HepG2 (cell line): ENCODE measurements around the gene JPH2. TPM values are rescaled to one million over a fixed set of nuclear protein-coding genes. Genes with fewer than 3 reads are reported as not detected.
A peak's percentile ranks its signal among the peaks of the same experiment; 100 is the strongest.

ENCODE experiments used
- ATAC-seq: fragments of 200-7000 bp; cut with Tn5 transposase; 3 replicates; pipeline ENCODE4 v1.9.1; 2020; ENCODE audit warnings: mild to moderate bottlenecking, moderate library complexity
- BruUV-seq: library from RNA; stranded (reverse); fragments of 400-500 nt; replicated peaks from 2 replicates; lab custom pipeline; 2021; lab: Mats Ljungman, UMichigan
- CTCF ChIA-PET: fragments of 300-600 bp; formaldehyde crosslinking; extraction: SDS; loops from one replicate; lab custom pipeline; 2021; ENCODE audit warnings: low total read pairs, inconsistent platforms, low intra/inter-chr PET ratio; lab: Yijun Ruan, JAX
- POLR2A ChIA-PET: fragments of 350-600 bp; sonication (Branson Sonifier 250); formaldehyde crosslinking; loops from one replicate; lab custom pipeline; 2020; ENCODE audit warnings: antibody characterized with exemption, inconsistent platforms; lab: Yijun Ruan, JAX
- DNase-seq: peaks from one replicate; pipeline ENCODE4 v3.0.0-alpha.2; 2015; ENCODE audit warnings: low spot score
- FAIRE-seq: peaks from 3 replicates; lab custom pipeline; 2011; peaks lifted over from hg19 to GRCh38; lab: Jason Lieb, UNC
- H2AFZ ChIP-seq: one replicate; pipeline ENCODE4 v1.6.1; 2011; ENCODE audit warnings: low read length, inconsistent platforms
- H3K27ac ChIP-seq: fragments of 300-600 bp; 3 replicates; pipeline ENCODE4 v1.8.0; 2011; ENCODE audit warnings: mixed run types, mild to moderate bottlenecking, mixed read lengths, low read length, inconsistent platforms; ENCODE audit not compliant: insufficient read depth; ENCODE audit errors: extremely low read length
- H3K27me3 ChIP-seq, 2 experiments: fragments of 200-600 bp in 1 of 2; 2 replicates in 1 of 2; 3 replicates in 1 of 2; pipeline versions ENCODE4 v1.6.0 to v1.8.0; 2011; ENCODE audit warnings: low read length in 2 of 2, mild to moderate bottlenecking in 2 of 2, moderate library complexity in 2 of 2, inconsistent platforms in 1 of 2; ENCODE audit not compliant: insufficient read depth in 2 of 2, control insufficient read depth in 1 of 2
- H3K36me3 ChIP-seq, 2 experiments: fragments of 200-600 bp in 1 of 2; replicated peaks in 1 of 2; 2 replicates in 1 of 2; 3 replicates in 1 of 2; pipeline versions ENCODE4 v1.5.1 to v1.8.0; 2011; ENCODE audit warnings: low read length in 2 of 2, inconsistent platforms in 1 of 2; ENCODE audit not compliant: insufficient read depth in 2 of 2, control insufficient read depth in 1 of 2
- H3K4me1 ChIP-seq: 2 replicates; pipeline ENCODE4 v1.5.1; 2012; ENCODE audit warnings: low read length, inconsistent platforms; ENCODE audit not compliant: insufficient read depth
- H3K4me2 ChIP-seq: 2 replicates; pipeline ENCODE4 v1.6.0; 2011; ENCODE audit warnings: low read depth, low read length, inconsistent platforms
- H3K4me3 ChIP-seq, 3 experiments: fragments of 200-600 bp in 1 of 3; sonication (generic), shearing (Covaris generic) in 1 of 3; replicated peaks in 1 of 3; 2 replicates each; pipeline ENCODE4 v1.5.1; 2011 to 2016; ENCODE audit warnings: low read length in 3 of 3, inconsistent platforms in 2 of 3, low read depth in 2 of 3, mild to moderate bottlenecking in 2 of 3, control low read depth in 1 of 3, mixed read lengths in 1 of 3; ENCODE audit not compliant: insufficient read depth in 1 of 3
- H3K79me2 ChIP-seq: one replicate; pipeline ENCODE4 v1.6.1; 2011; ENCODE audit warnings: low read length, inconsistent platforms; ENCODE audit not compliant: insufficient read depth
- H3K9ac ChIP-seq: 2 replicates; pipeline ENCODE4 v1.6.0; 2011; ENCODE audit warnings: mild to moderate bottlenecking, low read depth, low read length, inconsistent platforms; ENCODE audit not compliant: insufficient read depth
- H3K9me3 ChIP-seq: 2 replicates; pipeline ENCODE4 v1.5.1; 2012; ENCODE audit warnings: mild to moderate bottlenecking, low read length
- H4K20me1 ChIP-seq: 2 replicates; pipeline ENCODE4 v1.6.0; 2011; ENCODE audit warnings: inconsistent platforms, mild to moderate bottlenecking, low read length, moderate library complexity; ENCODE audit not compliant: insufficient read depth
- ARNT ChIP-seq: fragments of 450-650 bp; IDR thresholded peaks from 2 replicates; pipeline ENCODE4 v1.6.1; 2017
- ATAD3A ChIP-seq: sonication (generic); formaldehyde crosslinking; IDR thresholded peaks from 2 replicates; pipeline ENCODE4 v1.4.0; 2020; ENCODE audit warnings: missing genetic modification reagents
- ATF7 ChIP-seq, 2 experiments: fragments of 450-650 bp in 1 of 2; sonication (generic) in 1 of 2; formaldehyde crosslinking in 1 of 2; IDR thresholded peaks; 2 replicates each; pipeline versions ENCODE4 v1.4.0 to v1.6.1; 2016 to 2020; ENCODE audit warnings: antibody characterized with exemption in 1 of 2, mild to moderate bottlenecking in 1 of 2, missing genetic modification reagents in 1 of 2
- BCL6 ChIP-seq: IDR thresholded peaks from 2 replicates; pipeline ENCODE4 v1.6.1; 2016; ENCODE audit warnings: missing genetic modification reagents, missing compliant biosample characterization
- CENPT ChIP-seq: sonication (generic); formaldehyde crosslinking; IDR thresholded peaks from 2 replicates; pipeline ENCODE4 v1.8.0; 2022; ENCODE audit warnings: low read depth, mild to moderate bottlenecking, moderate library complexity, missing genetic modification reagents
- ETV5 ChIP-seq: IDR thresholded peaks from 2 replicates; pipeline ENCODE4 v1.6.1; 2018; ENCODE audit warnings: missing biosample characterization, missing genetic modification reagents, inconsistent platforms, borderline replicate concordance
- FOXO4 ChIP-seq: sonication (generic); formaldehyde crosslinking; conservative IDR thresholded peaks from 2 replicates; pipeline ENCODE4 v1.8.1; 2023; ENCODE audit warnings: missing genetic modification reagents
- HOXA9 ChIP-seq: sonication (generic); formaldehyde crosslinking; IDR thresholded peaks from 2 replicates; pipeline ENCODE4 v1.8.1; 2022; ENCODE audit warnings: missing genetic modification reagents, mild to moderate bottlenecking, moderate library complexity, borderline replicate concordance
- JUNB ChIP-seq: sonication (generic); formaldehyde crosslinking; IDR thresholded peaks from 2 replicates; pipeline ENCODE4 v1.8.0; 2022; ENCODE audit warnings: missing genetic modification reagents, mild to moderate bottlenecking, borderline replicate concordance
- KDM3A ChIP-seq: IDR thresholded peaks from 2 replicates; pipeline ENCODE4 v1.6.1; 2018; ENCODE audit warnings: low read depth, missing compliant biosample characterization
- NFYB ChIP-seq: sonication (generic); formaldehyde crosslinking; IDR thresholded peaks from 2 replicates; pipeline ENCODE4 v1.4.0; 2020; ENCODE audit warnings: missing genetic modification reagents
- RNF219 ChIP-seq: sonication (generic); formaldehyde crosslinking; IDR thresholded peaks from 2 replicates; pipeline ENCODE4 v1.5.0; 2020; ENCODE audit warnings: mild to moderate bottlenecking, missing genetic modification reagents
- SCMH1 ChIP-seq: sonication (generic); formaldehyde crosslinking; IDR thresholded peaks from 2 replicates; pipeline ENCODE4 v1.9.0; 2021; ENCODE audit warnings: missing genetic modification reagents, mild to moderate bottlenecking, borderline replicate concordance
- SMARCE1 ChIP-seq: fragments of 450-650 bp; IDR thresholded peaks from 2 replicates; pipeline ENCODE4 v1.6.1; 2017; ENCODE audit warnings: borderline replicate concordance
- TCF7 ChIP-seq: sonication (generic); IDR thresholded peaks from 2 replicates; pipeline ENCODE4 v1.6.1; 2016; ENCODE audit warnings: antibody characterized with exemption, low read depth
- ZBTB7A ChIP-seq: sonication (generic); formaldehyde crosslinking; IDR thresholded peaks from 2 replicates; pipeline ENCODE4 v1.8.0; 2022; ENCODE audit warnings: mild to moderate bottlenecking, missing genetic modification reagents
- ZNF17 ChIP-seq: sonication (generic); formaldehyde crosslinking; IDR thresholded peaks from 2 replicates; pipeline ENCODE4 v1.5.0; 2020; ENCODE audit warnings: mild to moderate bottlenecking, missing genetic modification reagents
- ZNF460 ChIP-seq: sonication (generic); formaldehyde crosslinking; IDR thresholded peaks from 2 replicates; pipeline ENCODE4 v1.5.1; 2020; ENCODE audit warnings: missing genetic modification reagents, mild to moderate bottlenecking, borderline replicate concordance
- ZNF678 ChIP-seq: sonication (generic); formaldehyde crosslinking; IDR thresholded peaks from 2 replicates; pipeline ENCODE4 v1.4.0; 2020; ENCODE audit warnings: mild to moderate bottlenecking, missing genetic modification reagents
- ZSCAN20 ChIP-seq: sonication (generic); formaldehyde crosslinking; IDR thresholded peaks from 2 replicates; pipeline ENCODE4 v1.4.0; 2020; ENCODE audit warnings: missing genetic modification reagents, mild to moderate bottlenecking, borderline replicate concordance
- WGBS: methylation state at CpG from one replicate; pipeline ENCODE4 v1.1.6; 2017; ENCODE audit warnings: low lambda C conversion rate; 5-methylcytosine and 5-hydroxymethylcytosine counted together
- in situ Hi-C: cut with HindIII; loops from 2 replicates; pipeline ENCODE4 v1.10.0; 2017; ENCODE audit warnings: low pct_unique_long_range_greater_than_20kb; ENCODE audit not compliant: extremely low pct_ligation_motif_present
- intact Hi-C: fragments of 100-400 bp; cut with micrococcal nuclease; formaldehyde crosslinking; loops from one replicate; pipeline ENCODE4 v1.10.0; 2022; ENCODE audit not compliant: unreplicated experiment
- polyA plus RNA-seq, 8 experiments: library from polyadenylated mRNA; depleted of rRNA in 3 of 8; stranded (reverse) in 7 of 8; unstranded in 1 of 8; fragments of >200 nt; fragmentation: Illumina TruSeq in 4 of 8; extraction: Trizol in 4 of 8; gene quantifications; 2 replicates each; pipeline versions ENCODE4 v1.2.1 to v1.2.3, GENCODE V29; 2011 to 2016; ENCODE audit warnings: low read depth in 4 of 8, missing spikeins in 1 of 8, mixed read lengths in 1 of 8; ENCODE audit not compliant: insufficient read depth in 1 of 8
- total RNA-seq, 5 experiments: library from RNA; depleted of rRNA; stranded (reverse); fragments of >200 nt; fragmentation: Illumina TruSeq; extraction: Trizol; gene quantifications; 2 replicates each; pipeline ENCODE4 v1.2.3, GENCODE V29; 2016; ENCODE audit warnings: low read depth in 1 of 5

Gene JPH2
- total and polyA plus RNA-seq, 2 of the 13 experiments (the other 11 are each of a cell fraction or from before 2014, with no cell fraction given): 0.42 TPM; not detected in 1

GRCh38 chr20:44215125-44215524 is 28.1 kb upstream of the JPH2 start (continued):
- TF ChIP-seq SCMH1 (CRISPR knock-in tag) (no peak), ATF7 (IDR thresholded peaks at IDR 0.05) (no peak), ATF7 (CRISPR knock-in tag; IDR thresholded peaks at IDR 0.05) (no peak), ETV5 (CRISPR knock-in tag) (no peak), ATAD3A (CRISPR knock-in tag) (no peak), ZNF678 (CRISPR knock-in tag) (no peak), FOXO4 (CRISPR knock-in tag) (no peak), JUNB (CRISPR knock-in tag) (no peak), ZBTB7A (CRISPR knock-in tag) (no peak), BCL6 (CRISPR knock-in tag) (0 out of 2 replicates have a peak, but pooled peaks have one; percentile 35), SMARCE1 (no peak), CENPT (no peak)

GRCh38 chr20:44212792-44213191 is 25.8 kb upstream of the JPH2 start:
- H3K36me3 ChIP-seq: no peaks in the 10 kb centered on the region
- H2AFZ ChIP-seq: no peak overlapping the region
- no peaks in the 10 kb centered on the region; a peak in 1 of 5 replicates for H3K27me3 ChIP-seq
- H3K4me1 ChIP-seq: peaks cover 51% of the 10 kb centered on the region
- no peak overlapping the region for H3K27ac ChIP-seq
- intact Hi-C loops: loop anchor here (10.0 kb wide), 2 partner anchors 472 to 672 kb away; partner anchors contain the start of gene YWHAB
- peaks cover 26% of the 10 kb centered on the region for H4K20me1 ChIP-seq
- H3K9me3 ChIP-seq: no peaks in the 10 kb centered on the region
- H3K4me2 ChIP-seq: peak overlapping the region; percentile 85
- no peak overlapping the region for H3K9ac ChIP-seq
- in situ Hi-C loops: no loop called here
- POLR2A ChIA-PET: interaction anchor here (1.0 to 1.4 kb wide), 2 partner anchors 89 to 263 kb away, joined by 4 to 5 read pairs; partner anchors contain the start of gene TTPAL
- WGBS: 86% methylated on average over 4 of the region's 4 CpGs
- TF ChIP-seq HOXA9 (CRISPR knock-in tag): no peak
- TF ChIP-seq ZNF460 (CRISPR knock-in tag): no peak
- no peak for TF ChIP-seq ZNF17 (CRISPR knock-in tag)
- TF ChIP-seq RNF219 (CRISPR knock-in tag): no peak
- no peak for TF ChIP-seq SCMH1 (CRISPR knock-in tag)
- no peak for TF ChIP-seq TCF7
- TF ChIP-seq KDM3A: no peak
- TF ChIP-seq NFYB (CRISPR knock-in tag): no peak
- TF ChIP-seq ARNT: no peak
- TF ChIP-seq ZSCAN20 (CRISPR knock-in tag): no peak
- peaks cover 36% of the 10 kb centered on the region for H3K79me2 ChIP-seq
- no peak overlapping the region for H3K4me3 ChIP-seq
- BruUV-seq: no TSS peak
- CTCF ChIA-PET: interaction anchor here (3.2 kb wide), 1 partner anchor 259 kb away, joined by 30 read pairs; no protein-coding TSS in a partner anchor
- FAIRE-seq (no peak), DNase-seq (no peak), ATAC-seq (no peak)
